ENCODE data around the gene OPCML. TPM values are rescaled to one million over a fixed set of nuclear protein-coding genes. Genes with fewer than 3 reads are reported as not detected.

The OPCML gene
- total and polyA plus RNA-seq, 2 of the 13 experiments (the other 11 are each of a cell fraction or from before 2014, with no cell fraction given): not detected

- no peak for TF ChIP-seq ZNF142 (CRISPR knock-in tag; IDR thresholded peaks at IDR 0.05)
- TF ChIP-seq NR2F6 (IDR thresholded peaks at IDR 0.05): no peak
- no peak for TF ChIP-seq NR2F6 (CRISPR knock-in tag; IDR thresholded peaks at IDR 0.05)
- no peak for TF ChIP-seq RFXAP (CRISPR knock-in tag; IDR thresholded peaks at IDR 0.05; ENCODE audit: borderline replicate concordance)
Observed at GRCh38 chr11:133136376-133136775, 395.9 kb downstream of the OPCML start (continued).

GRCh38 chr11:133134314-133135173, 397.8 kb downstream of the OPCML start:
- intact Hi-C loops (cut with micrococcal nuclease; ENCODE audit: unreplicated experiment) (no loop called here), in situ Hi-C loops (cut with HindIII; ENCODE audit: extremely low pct_ligation_motif_present, low pct_unique_long_range_greater_than_20kb) (loop anchor here (10.0 kb wide), 1 partner anchor 690 kb away; no protein-coding TSS in a partner anchor)
- H3K79me2 ChIP-seq (ENCODE audit: insufficient read depth, low read length): no peaks in the 10 kb centered on the region
- no peak overlapping the region for H3K4me2 ChIP-seq (ENCODE audit: low read depth, low read length)
- WGBS (ENCODE audit: low lambda C conversion rate): 19% methylated on average over 5 of the region's 11 CpGs
- peak; percentile 39 for DNase-seq (ENCODE audit: low spot score)
- H3K36me3 ChIP-seq (replicated peaks in 1 of 2; ENCODE audit: control insufficient read depth in 1 of 2, insufficient read depth in 2 of 2, low read length in 2 of 2): no peaks in the 10 kb centered on the region
- no peak overlapping the region for H3K4me3 ChIP-seq (replicated peaks in 1 of 3; ENCODE audit: insufficient read depth in 1 of 3, low read depth in 2 of 3, low read length in 3 of 3)
- ChIA-PET CTCF (ENCODE audit: low intra/inter-chr PET ratio, low total read pairs) (interaction anchor here (0.6 to 2.4 kb wide), 4 partner anchors 29 to 701 kb away, joined by 3 to 17 read pairs (median 4); no protein-coding TSS in a partner anchor), POLR2A (no interaction called here)
- no peak overlapping the region for H2AFZ ChIP-seq (ENCODE audit: low read length)
- H3K9me3 ChIP-seq (ENCODE audit: low read length): no peaks in the 10 kb centered on the region
- H3K27ac ChIP-seq (ENCODE audit: extremely low read length, insufficient read depth, low read length): no peak overlapping the region
- no peaks in the 10 kb centered on the region for H3K4me1 ChIP-seq (ENCODE audit: insufficient read depth, low read length)
- no peaks in the 10 kb centered on the region for H3K27me3 ChIP-seq (ENCODE audit: control insufficient read depth in 1 of 2, insufficient read depth in 2 of 2, low read length in 2 of 2)
- no TSS peak for BruUV-seq (replicated peaks)
- peak; percentile 96 for ATAC-seq
- H4K20me1 ChIP-seq (ENCODE audit: insufficient read depth, low read length): no peaks in the 10 kb centered on the region
- FAIRE-seq: peak; percentile 36
- no peak overlapping the region for H3K9ac ChIP-seq (ENCODE audit: insufficient read depth, low read depth, low read length)
- TF ChIP-seq ZNF407 (CRISPR knock-in tag; IDR thresholded peaks at IDR 0.05; ENCODE audit: not compliant biosample characterization): no peak

Measured in HepG2 (cell line).